Activated naive CD8-positive, alpha-beta T cell treated with anti-CD3 and anti-CD28 coated beads, Interleukin-2, amount 50 U/mL, for 24 hours (primary cell): ENCODE measurements around the gene OTOP3.
"Not testable (repeated sequence)": the region's sequence is repeated elsewhere in the genome, so short reads cannot be mapped to it uniquely, and the experiment has no call there.

Experiments used
- ATAC-seq: fragments of 150-1000 bp; cut with Tn5 transposase; one replicate; pipeline ENCODE4 v1.10.0; 2021
- DNase-seq: peaks from one replicate; pipeline ENCODE4 v3.0.0; 2021
- H3K27ac Mint-ChIP-seq: one replicate; pipeline ENCODE4 v1.8.0; 2021; ENCODE audit warnings: mild to moderate bottlenecking, mixed read lengths
- H3K27me3 Mint-ChIP-seq: one replicate; pipeline ENCODE4 v1.8.0; 2021; ENCODE audit warnings: mixed read lengths
- H3K36me3 Mint-ChIP-seq: one replicate; pipeline ENCODE4 v1.8.0; 2021; ENCODE audit warnings: low read depth, mixed read lengths
- H3K4me1 Mint-ChIP-seq: one replicate; pipeline ENCODE4 v1.8.0; 2021; ENCODE audit warnings: mixed read lengths
- H3K4me3 Mint-ChIP-seq: one replicate; pipeline ENCODE4 v1.8.0; 2021; ENCODE audit warnings: mild to moderate bottlenecking, moderate library complexity, mixed read lengths
- H3K9me3 Mint-ChIP-seq: one replicate; pipeline ENCODE4 v1.8.0; 2021; ENCODE audit warnings: mixed read lengths

OTOP3 gene

GRCh38 chr17:74957935-74958740 is 22.4 kb downstream of the OTOP3 start:
- ATAC-seq (peak; percentile 57), DNase-seq (peak; percentile 90)
- no peaks in the 10 kb centered on the region for H3K27me3 Mint-ChIP-seq
- peaks cover 5% of the 10 kb centered on the region for H3K4me1 Mint-ChIP-seq
- H3K27ac Mint-ChIP-seq, result no peak overlapping the region
- H3K4me3 Mint-ChIP-seq, result no peak overlapping the region
- H3K9me3 Mint-ChIP-seq, result no peaks in the 10 kb centered on the region
- H3K36me3 Mint-ChIP-seq, result no peaks in the 10 kb centered on the region

GRCh38 chr17:74959826-74960515 is 24.3 kb downstream of the OTOP3 start:
- Mint-ChIP-seq H3K9me3 (no peaks in the 10 kb centered on the region), H3K27me3 (no peaks in the 10 kb centered on the region), H3K4me3 (no peak overlapping the region), H3K27ac (no peak overlapping the region), H3K36me3 (no peaks in the 10 kb centered on the region), H3K4me1 (peaks cover 5% of the 10 kb centered on the region)
- DNase-seq, result no peak
- ATAC-seq, result no peak

DNA sequence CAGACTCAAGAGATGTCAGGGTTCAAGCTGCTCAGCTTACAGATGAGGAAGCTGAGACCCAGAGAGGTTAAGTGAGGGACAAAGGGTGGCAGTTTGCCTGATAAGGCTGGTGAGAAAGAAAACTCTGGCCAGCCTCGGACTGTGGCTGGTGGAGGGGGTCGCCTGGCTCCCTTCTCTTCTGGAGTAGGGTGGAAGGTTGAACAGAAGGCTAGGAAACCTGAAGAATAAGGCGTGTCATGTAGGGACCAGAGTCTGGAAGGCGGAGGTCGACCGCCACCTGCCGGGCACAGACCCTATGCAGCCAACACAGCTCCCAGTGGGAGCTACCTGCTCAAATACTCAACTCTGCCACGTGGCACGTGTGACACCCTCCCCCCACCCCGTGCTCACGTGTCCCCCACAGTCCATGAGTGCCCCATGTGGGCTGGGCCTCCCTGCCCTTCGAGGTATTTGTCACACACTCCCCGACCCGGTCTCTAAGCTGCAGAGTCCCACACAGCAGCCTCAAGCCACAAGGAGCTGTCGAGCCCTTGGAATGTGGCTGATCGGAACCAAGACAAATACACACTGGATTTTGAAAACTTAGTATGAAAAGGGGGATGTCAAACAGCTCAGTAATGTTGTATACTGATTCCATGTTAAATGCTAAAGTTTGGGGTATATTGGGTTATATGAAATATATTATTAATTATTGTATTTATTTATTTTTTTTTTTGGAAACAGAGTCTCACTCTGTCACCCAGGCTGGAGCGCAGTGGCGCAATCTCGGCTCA is 25.1 kb downstream of the OTOP3 start:
- ATAC-seq (peak; percentile 39), DNase-seq (peak; percentile 59)
- H3K36me3 Mint-ChIP-seq, result no peaks in the 10 kb centered on the region
- peaks cover 5% of the 10 kb centered on the region for H3K4me1 Mint-ChIP-seq
- H3K9me3 Mint-ChIP-seq, result no peaks in the 10 kb centered on the region
- no peaks in the 10 kb centered on the region for H3K27me3 Mint-ChIP-seq
- no peak overlapping the region for H3K4me3 Mint-ChIP-seq
- H3K27ac Mint-ChIP-seq, result peak overlapping the region; percentile 53

- Mint-ChIP-seq H3K27ac (no peak overlapping the region), H3K36me3 (no peaks in the 10 kb centered on the region), H3K4me3 (no peak overlapping the region), H3K9me3 (no peaks in the 10 kb centered on the region), H3K27me3 (no peaks in the 10 kb centered on the region), H3K4me1 (peaks cover 5% of the 10 kb centered on the region)
- DNase-seq, result peak; percentile 90
- ATAC-seq, result peak; percentile 68
These were observed 26.1 kb downstream of the OTOP3 start for GRCh38 chr17:74961657-74962350.

- DNase-seq, result no peak
- Mint-ChIP-seq H3K4me3 (no peak overlapping the region), H3K4me1 (peaks cover 5% of the 10 kb centered on the region), H3K27ac (no peak overlapping the region), H3K9me3 (no peaks in the 10 kb centered on the region), H3K27me3 (no peaks in the 10 kb centered on the region), H3K36me3 (no peaks in the 10 kb centered on the region)
- no peak for ATAC-seq
These were observed 27.1 kb downstream of the OTOP3 start for GRCh38 chr17:74962622-74963394.

DNA sequence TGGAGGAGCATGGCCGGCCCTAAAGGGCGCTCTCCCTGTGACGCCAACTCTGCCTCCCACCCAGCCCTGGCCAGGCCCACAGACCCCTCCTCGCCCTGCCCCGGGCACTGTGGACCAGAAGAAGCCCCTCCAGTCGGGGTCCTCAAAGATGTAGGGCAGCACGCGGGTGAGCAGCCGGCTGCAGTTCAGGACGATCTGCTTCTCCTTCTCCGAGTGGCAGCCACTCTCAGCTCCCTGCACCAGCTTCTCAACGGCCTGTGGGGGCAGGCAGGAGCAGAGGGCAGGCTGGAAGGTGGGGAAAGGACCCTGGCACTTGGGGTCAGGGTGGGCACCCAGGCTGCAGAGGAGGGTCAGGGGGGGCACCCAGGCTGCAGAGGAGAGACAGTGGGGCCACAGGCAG is 28.0 kb downstream of the OTOP3 start:
- Mint-ChIP-seq H3K4me1 (peaks cover 5% of the 10 kb centered on the region), H3K36me3 (no peaks in the 10 kb centered on the region), H3K9me3 (no peaks in the 10 kb centered on the region), H3K27me3 (no peaks in the 10 kb centered on the region), H3K4me3 (no peak overlapping the region), H3K27ac (no peak overlapping the region)
- ATAC-seq (no peak), DNase-seq (no peak)

- H3K4me3 Mint-ChIP-seq, result no peak overlapping the region
- H3K4me1 Mint-ChIP-seq, result peaks cover 5% of the 10 kb centered on the region
- no peak for DNase-seq
- no peaks in the 10 kb centered on the region for H3K27me3 Mint-ChIP-seq
- no peaks in the 10 kb centered on the region for H3K36me3 Mint-ChIP-seq
- no peaks in the 10 kb centered on the region for H3K9me3 Mint-ChIP-seq
- no peak for ATAC-seq
- no peak overlapping the region for H3K27ac Mint-ChIP-seq
These were observed 28.6 kb downstream of the OTOP3 start for GRCh38 chr17:74964246-74964761.

DNA sequence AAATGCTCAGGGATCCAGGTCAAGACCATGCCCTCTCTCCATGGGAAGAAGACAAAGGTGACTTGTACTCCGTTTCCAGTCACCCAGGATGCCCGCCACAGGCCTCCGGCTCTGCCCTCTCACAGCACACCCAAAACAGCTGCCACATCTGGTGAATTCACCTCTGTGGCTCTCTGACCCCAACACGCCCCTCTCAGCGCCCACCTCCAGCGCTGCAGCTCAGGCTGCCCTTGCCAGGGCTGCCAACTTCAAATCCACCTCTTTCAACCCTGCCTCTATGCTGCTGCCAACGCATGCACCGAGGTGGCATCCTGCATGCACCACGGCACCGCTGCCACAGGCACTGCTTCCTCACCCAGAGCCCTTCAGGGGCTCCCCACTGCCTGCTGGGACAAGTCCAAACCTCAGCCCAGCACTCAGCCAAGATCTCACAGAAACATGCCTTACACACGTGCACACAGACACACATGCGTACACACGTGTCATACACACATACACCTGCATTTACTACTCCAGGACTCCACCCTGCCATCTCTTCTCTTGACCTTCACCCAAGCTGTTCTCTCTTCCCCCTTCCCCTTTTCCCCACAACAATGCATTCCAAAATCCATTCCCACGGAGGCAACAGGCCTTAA is 29.4 kb downstream of the OTOP3 start:
- H3K27ac Mint-ChIP-seq, result no peak overlapping the region
- ATAC-seq (no peak), DNase-seq (no peak)
- peaks cover 5% of the 10 kb centered on the region for H3K4me1 Mint-ChIP-seq
- no peak overlapping the region for H3K4me3 Mint-ChIP-seq
- no peaks in the 10 kb centered on the region for H3K27me3 Mint-ChIP-seq
- no peaks in the 10 kb centered on the region for H3K9me3 Mint-ChIP-seq
- H3K36me3 Mint-ChIP-seq, result no peaks in the 10 kb centered on the region

- Mint-ChIP-seq H3K4me1 (peaks cover 5% of the 10 kb centered on the region), H3K27me3 (peaks cover 11% of the 10 kb centered on the region), H3K9me3 (no peaks in the 10 kb centered on the region), H3K27ac (no peak overlapping the region), H3K4me3 (no peak overlapping the region), H3K36me3 (no peaks in the 10 kb centered on the region)
- no peak for ATAC-seq
- no peak for DNase-seq
These were observed 32.7 kb downstream of the OTOP3 start for GRCh38 chr17:74968361-74968780.

GRCh38 chr17:74969501-74969900 is 33.8 kb downstream of the OTOP3 start:
- H3K27ac Mint-ChIP-seq, H3K4me3 Mint-ChIP-seq, H3K9me3 Mint-ChIP-seq, ATAC-seq, H3K4me1 Mint-ChIP-seq, H3K36me3 Mint-ChIP-seq, DNase-seq: not testable (repeated sequence)
- H3K27me3 Mint-ChIP-seq, result peaks cover 12% of the 10 kb centered on the region

DNA sequence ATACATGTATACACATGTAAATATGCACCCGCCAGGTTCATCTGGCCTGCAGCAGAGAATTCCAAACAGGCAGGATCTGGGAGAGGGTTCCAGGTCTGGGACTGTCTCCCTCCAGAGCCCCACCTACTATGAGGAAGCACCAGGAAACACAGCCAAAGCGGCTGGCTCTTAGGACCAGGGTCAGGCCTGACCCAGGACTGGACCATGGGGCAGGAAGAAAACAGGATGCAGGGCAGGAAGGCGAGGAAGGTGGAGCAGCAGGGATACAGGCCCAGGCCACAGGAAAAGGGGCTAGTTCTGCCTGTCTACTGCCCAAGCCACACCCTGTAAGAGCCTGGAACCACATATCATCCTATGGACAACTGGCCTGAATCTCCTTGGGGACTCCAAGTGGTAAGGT is 34.7 kb downstream of the OTOP3 start:
- Mint-ChIP-seq H3K4me3 (no peak overlapping the region), H3K36me3 (no peaks in the 10 kb centered on the region), H3K9me3 (no peaks in the 10 kb centered on the region), H3K27me3 (peaks cover 15% of the 10 kb centered on the region), H3K27ac (no peak overlapping the region), H3K4me1 (peaks cover 5% of the 10 kb centered on the region)
- no peak for ATAC-seq
- no peak for DNase-seq

DNA sequence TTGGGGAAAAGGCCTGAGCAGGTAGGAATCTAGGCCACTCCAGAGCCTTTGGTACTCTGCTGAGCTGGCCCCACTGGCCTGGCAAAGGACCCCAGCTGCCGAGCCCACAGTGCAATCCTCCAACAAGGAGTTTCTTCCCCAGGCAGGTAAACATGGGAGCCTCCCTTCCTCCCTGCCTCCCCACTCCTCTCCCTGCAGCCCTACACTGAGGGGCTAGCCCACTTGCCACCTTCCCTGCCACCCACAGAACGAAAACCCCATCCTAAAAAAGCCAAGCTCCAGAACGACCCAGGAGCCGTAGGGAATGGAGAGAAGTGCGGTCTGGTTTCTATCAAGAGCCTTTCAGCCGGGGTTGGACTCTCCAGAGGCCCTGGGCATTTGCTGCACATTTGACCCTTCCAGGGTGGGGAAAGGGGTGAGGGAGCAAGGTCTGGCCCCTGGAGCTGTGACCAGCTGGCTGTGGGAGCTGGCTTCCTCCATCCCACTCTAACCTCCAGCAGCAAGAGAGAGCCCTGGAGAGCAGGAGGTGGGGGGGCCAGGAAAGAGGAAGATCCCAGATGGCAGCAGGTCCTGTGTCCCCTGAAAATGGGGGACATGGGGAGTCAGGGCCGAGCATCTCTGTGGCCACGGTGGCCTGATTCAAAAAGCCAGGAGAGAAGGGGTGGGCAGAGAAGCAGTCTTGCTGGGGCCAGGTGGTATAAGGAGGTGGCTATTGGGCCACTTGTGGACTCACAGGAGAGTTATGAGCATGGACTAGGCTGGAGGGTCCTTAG is 35.6 kb downstream of the OTOP3 start:
- peaks cover 18% of the 10 kb centered on the region for H3K27me3 Mint-ChIP-seq
- H3K4me1 Mint-ChIP-seq, result peaks cover 5% of the 10 kb centered on the region
- H3K4me3 Mint-ChIP-seq, result peak overlapping the region; percentile 38
- no peaks in the 10 kb centered on the region for H3K9me3 Mint-ChIP-seq
- H3K27ac Mint-ChIP-seq, result no peak overlapping the region
- ATAC-seq, result no peak
- H3K36me3 Mint-ChIP-seq, result no peaks in the 10 kb centered on the region
- DNase-seq, result no peak

- no peaks in the 10 kb centered on the region for H3K9me3 Mint-ChIP-seq
- ATAC-seq, result no peak
- H3K4me1 Mint-ChIP-seq, result peaks cover 5% of the 10 kb centered on the region
- H3K36me3 Mint-ChIP-seq, result no peaks in the 10 kb centered on the region
- H3K27ac Mint-ChIP-seq, result no peak overlapping the region
- peak overlapping the region; percentile 38 for H3K4me3 Mint-ChIP-seq
- H3K27me3 Mint-ChIP-seq, result peaks cover 18% of the 10 kb centered on the region
- DNase-seq, result no peak
These were observed 36.1 kb downstream of the OTOP3 start for GRCh38 chr17:74971842-74972106.
